H1 (cell line): ENCODE measurements around the gene CALML4. TPM values are rescaled to one million over a fixed set of nuclear protein-coding genes. Genes with fewer than 3 reads are reported as not detected.

Source experiments
- CTCF ChIA-PET: fragments of 300-600 bp; sonication (Branson Sonifier 250); formaldehyde crosslinking; loops from one replicate; lab custom pipeline; 2021; ENCODE audit not compliant: partially characterized antibody; lab: Charles Lee
- POLR2A ChIA-PET: fragments of 300-600 bp; sonication (Branson Sonifier 250); formaldehyde crosslinking; loops from one replicate; lab custom pipeline; 2021; ENCODE audit warnings: inconsistent platforms; ENCODE audit not compliant: partially characterized antibody; lab: Charles Lee
- DNase-seq, 2 experiments: peaks; one replicate each; pipeline versions ENCODE4 v3.0.0 to v3.0.0-alpha.2; 2010 to 2022; ENCODE audit warnings: low spot score in 2 of 2, low read depth in 1 of 2, mixed read lengths in 1 of 2
- FAIRE-seq: peaks from 2 replicates; lab custom pipeline; 2011; peaks lifted over from hg19 to GRCh38; lab: Jason Lieb, UNC
- H2AFZ ChIP-seq: 2 replicates; pipeline ENCODE4 v1.8.1; 2012; ENCODE audit warnings: low read length, inconsistent platforms
- H2AK5ac ChIP-seq: 2 replicates; pipeline ENCODE4 v1.6.1; 2013; ENCODE audit warnings: low read depth, low read length
- H2BK120ac ChIP-seq: replicated peaks from 2 replicates; pipeline ENCODE3; 2013; ENCODE audit warnings: low read depth, low read length, inconsistent platforms
- H2BK12ac ChIP-seq: 2 replicates; pipeline ENCODE4 v1.6.1; 2013; ENCODE audit warnings: low read depth, low read length
- H2BK15ac ChIP-seq: 2 replicates; pipeline ENCODE4 v1.6.1; 2013; ENCODE audit warnings: low read length
- H2BK20ac ChIP-seq: 2 replicates; pipeline ENCODE4 v1.6.1; 2013; ENCODE audit warnings: low read length
- H2BK5ac ChIP-seq: 2 replicates; pipeline ENCODE4 v1.6.1; 2013; ENCODE audit warnings: low read depth, low read length
- H3K14ac ChIP-seq: 2 replicates; pipeline ENCODE4 v1.6.1; 2013; ENCODE audit warnings: inconsistent platforms; ENCODE audit not compliant: insufficient read length
- H3K18ac ChIP-seq: 2 replicates; pipeline ENCODE4 v1.6.1; 2013; ENCODE audit warnings: low read length; ENCODE audit errors: extremely low read depth
- H3K23ac ChIP-seq: 2 replicates; pipeline ENCODE4 v1.6.1; 2013; ENCODE audit warnings: inconsistent platforms; ENCODE audit not compliant: insufficient read length
- H3K23me2 ChIP-seq: 2 replicates; pipeline ENCODE4 v1.6.1; 2013; ENCODE audit warnings: low read depth, low read length
- H3K27ac ChIP-seq: 2 replicates; pipeline ENCODE4 v1.6.1; 2011; ENCODE audit warnings: low read depth, low read length, inconsistent platforms
- H3K27me3 ChIP-seq, 4 experiments: replicated peaks in 1 of 4; 1 replicate in 1 of 4; 2 replicates in 3 of 4; pipeline versions ENCODE4 v1.6.1 to v1.8.1; 2011 to 2013; ENCODE audit warnings: low read length in 3 of 4, mild to moderate bottlenecking in 3 of 4, inconsistent platforms in 2 of 4, mixed read lengths in 2 of 4, moderate library complexity in 1 of 4; ENCODE audit not compliant: control insufficient read depth in 3 of 4, insufficient read depth in 3 of 4; ENCODE audit errors: extremely low read depth in 1 of 4
- H3K36me3 ChIP-seq, 4 experiments: 2 replicates each; pipeline versions ENCODE4 v1.6.1 to v1.8.1; 2011 to 2013; ENCODE audit warnings: mild to moderate bottlenecking in 4 of 4, low read length in 3 of 4, moderate library complexity in 2 of 4, control low read depth in 1 of 4, inconsistent platforms in 1 of 4; ENCODE audit not compliant: insufficient read depth in 4 of 4, control insufficient read depth in 2 of 4
- H3K4ac ChIP-seq: replicated peaks from 2 replicates; pipeline ENCODE3; 2013; ENCODE audit warnings: low read length, low read depth, mixed read lengths, inconsistent platforms; ENCODE audit not compliant: insufficient read length
- H3K4me1 ChIP-seq, 4 experiments: replicated peaks in 1 of 4; 1 replicate in 1 of 4; 2 replicates in 3 of 4; pipeline versions ENCODE4 v1.6.1 to v1.8.1; 2011 to 2013; ENCODE audit warnings: low read length in 3 of 4, inconsistent platforms in 2 of 4, mixed read lengths in 1 of 4; ENCODE audit not compliant: insufficient read depth in 4 of 4, control insufficient read depth in 3 of 4
- H3K4me2 ChIP-seq, 2 experiments: 2 replicates each; pipeline versions ENCODE4 v1.6.1 to v1.8.1; 2011 to 2013; ENCODE audit warnings: low read depth in 2 of 2, low read length in 2 of 2, control low read depth in 1 of 2, inconsistent platforms in 1 of 2, mild to moderate bottlenecking in 1 of 2; ENCODE audit not compliant: insufficient read depth in 1 of 2
- H3K4me3 ChIP-seq, 4 experiments: fragments of 200-600, 300-600 bp in 1 of 4; sonication (generic), shearing (Covaris generic), sonication (Bioruptor Twin) in 1 of 4; 2 replicates each; pipeline versions ENCODE4 v1.5.1 to v1.8.1; 2011 to 2016; ENCODE audit warnings: low read length in 4 of 4, low read depth in 3 of 4, control low read depth in 2 of 4, inconsistent platforms in 2 of 4, mild to moderate bottlenecking in 2 of 4, mixed read lengths in 1 of 4, moderate library complexity in 1 of 4; ENCODE audit not compliant: insufficient read depth in 2 of 4; ENCODE audit errors: extremely low read depth in 1 of 4
- H3K56ac ChIP-seq: replicated peaks from 2 replicates; pipeline ENCODE3; 2013; ENCODE audit warnings: low read depth, mild to moderate bottlenecking, mixed read lengths, low read length, inconsistent platforms; ENCODE audit not compliant: insufficient read length
- H3K79me1 ChIP-seq: 2 replicates; pipeline ENCODE4 v1.6.1; 2013; ENCODE audit warnings: low read depth, low read length, control low read depth
- H3K79me2 ChIP-seq, 2 experiments: 2 replicates each; pipeline versions ENCODE4 v1.6.1 to v1.8.1; 2012 to 2013; ENCODE audit warnings: low read length in 2 of 2, mild to moderate bottlenecking in 2 of 2, inconsistent platforms in 1 of 2; ENCODE audit not compliant: insufficient read depth in 2 of 2, control insufficient read depth in 1 of 2
- H3K9ac ChIP-seq, 4 experiments: replicated peaks in 1 of 4; 1 replicate in 1 of 4; 2 replicates in 3 of 4; pipeline versions ENCODE4 v1.6.1 to v1.8.1; 2011 to 2013; ENCODE audit warnings: low read depth in 3 of 4, low read length in 3 of 4, control low read depth in 2 of 4, mild to moderate bottlenecking in 2 of 4, moderate library complexity in 2 of 4, inconsistent platforms in 1 of 4; ENCODE audit errors: extremely low read depth in 1 of 4
- H3K9me3 ChIP-seq, 2 experiments: 2 replicates each; pipeline versions ENCODE4 v1.6.1 to v1.8.1; 2012 to 2013; ENCODE audit warnings: mild to moderate bottlenecking in 2 of 2, moderate library complexity in 2 of 2, control low read depth in 1 of 2, inconsistent platforms in 1 of 2, low read depth in 1 of 2, low read length in 1 of 2, mixed read lengths in 1 of 2; ENCODE audit not compliant: insufficient read depth in 2 of 2
- H4K20me1 ChIP-seq, 2 experiments: replicated peaks in 1 of 2; 2 replicates each; pipeline versions ENCODE3 to v1.8.1; 2011 to 2013; ENCODE audit warnings: inconsistent platforms in 2 of 2, low read length in 2 of 2, mild to moderate bottlenecking in 1 of 2; ENCODE audit not compliant: insufficient read depth in 2 of 2, control insufficient read depth in 1 of 2
- H4K5ac ChIP-seq: 2 replicates; pipeline ENCODE4 v1.6.1; 2013; ENCODE audit warnings: low read length, low read depth, mixed read lengths, inconsistent platforms; ENCODE audit not compliant: insufficient read length
- H4K8ac ChIP-seq: 2 replicates; pipeline ENCODE4 v1.8.0; 2013; ENCODE audit warnings: mild to moderate bottlenecking, moderate library complexity, low read length, inconsistent platforms; ENCODE audit not compliant: insufficient read depth; ENCODE audit errors: extremely low read depth
- H4K91ac ChIP-seq: replicated peaks from 2 replicates; pipeline ENCODE3; 2013; ENCODE audit warnings: low read length, mixed read lengths, inconsistent platforms; ENCODE audit not compliant: insufficient read length
- TBP ChIP-seq: IDR thresholded peaks from 2 replicates; pipeline ENCODE4 v1.6.1; 2011; ENCODE audit warnings: low read depth, low read length, improper control_type of control experiment
- WGBS, 2 experiments: shearing (Covaris generic) in 1 of 2; methylation state at CpG; one replicate each; pipeline versions ENCODE4 v1.1.6 to v1.1.7; 2013 to 2015; ENCODE audit warnings: low lambda C conversion rate in 2 of 2, mixed read lengths in 2 of 2, inconsistent platforms in 1 of 2, low coverage in 1 of 2, missing lambda C conversion rate in 1 of 2; ENCODE audit not compliant: insufficient replicate concordance in 2 of 2, insufficient coverage in 1 of 2, insufficient read length in 1 of 2; ENCODE audit errors: extremely low coverage in 1 of 2, missing lambda C conversion rate in 1 of 2; 5-methylcytosine and 5-hydroxymethylcytosine counted together
- polyA plus RNA-seq, 7 experiments: library from polyadenylated mRNA; depleted of rRNA in 3 of 7; stranded (reverse) in 5 of 7; unstranded in 2 of 7; fragments of >200 nt in 5 of 7; fragments of 200-250 nt in 2 of 7; gene quantifications; 1 replicate in 5 of 7; 2 replicates in 1 of 7; 4 replicates in 1 of 7; pipeline versions ENCODE4 v1.2.1 to v1.2.3, GENCODE V29; 2011 to 2013; ENCODE audit warnings: missing spikeins in 2 of 7, mixed read lengths in 2 of 7
- total RNA-seq: library from RNA; stranded (reverse); fragmentation: NEBNext Ultra II Directional; extraction: Animal tissue kit (Norgen Biotek cat#: 25700); gene quantifications from 2 replicates; pipeline ENCODE4 v1.2.1, GENCODE V29; 2021

The CALML4 gene
- total and polyA plus RNA-seq, 2 of the 8 experiments (the other 6 are each of a cell fraction or from before 2014, with no cell fraction given) = 3.8 to 12.5 TPM

GRCh38 chr15:68151277-68151676 lies 53.9 kb downstream of the CALML4 start:
- Histone ChIP-seq H3K14ac (no peak overlapping the region), H3K9me3 (no peaks in the 10 kb centered on the region), H2BK12ac (no peak overlapping the region), H3K9ac (no peak overlapping the region), H3K4ac (no peak overlapping the region), H3K79me2 (no peaks in the 10 kb centered on the region), H3K56ac (no peak overlapping the region), H3K23me2 (no peaks in the 10 kb centered on the region), H3K23ac (no peak overlapping the region), H3K4me3 (no peak overlapping the region), H4K91ac (no peak overlapping the region), H2BK120ac (no peak overlapping the region), H2AFZ (no peak overlapping the region), H2BK20ac (no peak overlapping the region), H3K36me3 (peaks cover 0 to 4% (median 2%) of the 10 kb centered on the region in 4 experiments; a peak in 1 of 8 replicates), H3K27ac (no peak overlapping the region), H3K4me1 (no peaks in the 10 kb centered on the region), H4K8ac (no peak overlapping the region), H3K4me2 (no peak overlapping the region), H3K27me3 (no peaks in the 10 kb centered on the region), H3K18ac (no peak overlapping the region), H3K79me1 (no peaks in the 10 kb centered on the region), H2BK15ac (no peak overlapping the region), H2AK5ac (no peak overlapping the region), H4K5ac (no peak overlapping the region), H2BK5ac (no peak overlapping the region), H4K20me1 (no peaks in the 10 kb centered on the region)
- POLR2A ChIA-PET = no interaction called here
- DNase-seq = no peak
- 94% methylated on average over 1 of the region's 1 CpG; no CpG with 5 or more reads in 1 of the 2 experiments for WGBS, 2 experiments
- no peak for FAIRE-seq
- CTCF ChIA-PET = interaction anchor here (0.6 to 4.2 kb wide), 5 partner anchors 19 to 1313 kb away, joined by 3 to 33 read pairs (median 3); no protein-coding TSS in a partner anchor
- no peak for TF ChIP-seq TBP
